ENCODE results near the gene CNTN5.
"Not testable (repeated sequence)": the region's sequence is repeated elsewhere in the genome, so short reads cannot be mapped to it uniquely, and the experiment has no call there.

CNTN5 gene

DNA sequence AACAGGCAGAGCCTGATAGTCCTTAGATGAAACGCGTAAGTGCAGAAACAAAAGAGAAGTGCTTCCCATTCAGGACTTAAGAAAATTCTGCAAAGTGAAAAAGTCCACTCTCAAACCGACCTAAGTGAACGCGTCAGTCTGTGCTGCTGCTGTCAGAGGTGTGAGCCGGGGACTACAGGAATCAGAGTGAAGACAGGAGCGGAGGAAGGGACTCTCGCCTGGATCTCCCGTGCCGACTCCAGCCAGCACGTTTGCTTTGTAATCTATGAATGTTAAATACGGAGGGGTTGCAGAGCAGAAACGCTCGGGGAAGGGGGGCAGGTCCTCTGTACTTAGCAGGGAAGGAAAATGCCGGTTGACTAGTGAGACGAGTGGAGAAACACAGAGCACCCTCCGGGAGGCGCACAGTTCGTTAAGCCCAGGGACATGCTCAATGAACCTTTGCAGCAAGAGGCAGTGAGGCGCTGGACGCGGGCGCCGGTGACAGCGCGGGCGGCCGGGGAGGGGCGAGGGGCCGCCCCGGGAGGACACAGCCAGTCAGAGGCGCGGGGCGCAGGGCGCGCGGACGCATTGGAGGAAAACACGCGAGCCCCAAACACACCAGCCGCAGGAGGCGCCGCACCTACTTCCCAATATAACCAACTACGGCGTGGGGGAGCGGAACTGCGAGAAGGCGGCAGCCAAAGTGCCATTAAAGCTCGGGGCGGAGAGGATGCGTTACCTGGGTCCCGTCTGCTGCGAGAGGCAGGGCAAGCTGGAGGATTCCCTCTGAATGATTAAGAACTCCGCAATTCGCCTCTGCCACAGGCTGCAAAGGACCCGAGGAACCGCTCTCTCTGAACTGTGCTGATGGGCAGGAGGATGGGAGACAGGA is at the start of gene CNTN5:
CNTN5 (plus strand) TSS at position 598 of the 874 bp plus-strand sequence.
- DNase-seq (ENCODE audit: low read depth in 2 of 2), result no peak

GRCh38 chr11:98979205-98979604 is 41.5 kb upstream of the CNTN5 start:
- no peak for DNase-seq (ENCODE audit: low read depth in 2 of 2)

DNA sequence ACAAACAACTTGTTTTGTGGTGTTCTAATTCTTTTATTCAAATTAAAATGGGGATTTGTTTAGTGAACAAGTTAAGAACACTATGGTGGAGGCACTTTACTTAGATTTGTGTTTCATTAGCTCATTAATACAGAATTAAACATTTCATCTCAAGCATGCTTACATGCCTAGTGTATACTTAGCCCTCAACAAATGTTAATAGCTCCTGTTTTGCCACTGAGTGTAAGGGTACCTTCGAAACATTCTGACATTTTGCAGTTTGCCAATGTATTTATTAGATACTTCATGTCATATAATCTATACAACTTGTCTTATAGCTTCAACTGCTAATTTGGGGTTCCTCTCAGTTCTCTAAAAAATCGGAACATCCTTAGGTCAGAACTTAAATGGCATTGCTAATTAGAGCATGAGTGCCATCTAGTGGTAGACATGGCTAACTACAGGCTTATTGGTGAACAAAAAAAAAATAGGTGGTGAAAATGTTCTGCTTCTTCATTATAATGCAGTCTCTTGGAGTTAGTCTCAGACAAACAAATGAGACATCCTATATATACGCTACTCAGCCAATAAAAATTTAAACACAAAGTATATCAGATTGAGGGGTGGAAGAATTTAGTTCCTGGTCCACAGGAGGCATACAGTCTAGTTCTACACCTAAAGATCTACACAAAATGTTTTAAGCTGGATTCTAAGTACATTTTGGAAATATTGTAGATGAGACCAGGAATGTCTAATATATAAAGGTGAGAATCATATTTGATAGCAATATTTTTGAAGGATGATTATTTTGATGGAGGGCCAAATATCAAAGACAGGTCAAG is 4.9 kb upstream of the CNTN5 start:
- DNase-seq (ENCODE audit: low read depth in 2 of 2), result no peak

GRCh38 chr11:99019696-99020095 is 1.1 kb upstream of the CNTN5 start:
- no peak for DNase-seq (ENCODE audit: low read depth in 2 of 2)

DNA sequence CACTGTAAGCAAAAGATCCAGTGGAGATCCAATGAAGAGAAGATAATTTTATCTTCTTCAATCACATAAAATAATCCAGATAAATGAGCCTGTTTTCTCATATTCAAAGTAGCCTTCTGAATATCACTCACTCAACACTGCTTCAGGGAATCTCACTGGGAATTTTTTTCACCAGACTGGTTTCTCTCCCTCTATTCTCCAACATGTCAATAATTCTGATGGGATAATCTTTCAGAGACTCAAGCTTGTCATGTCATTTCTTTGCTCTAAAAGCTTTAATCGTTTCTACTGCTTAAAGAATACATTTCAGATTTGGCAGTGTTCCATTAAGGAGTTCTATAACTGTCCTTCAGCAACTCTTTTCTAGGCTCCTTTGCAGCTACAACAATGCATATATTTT is 16.3 kb downstream of the CNTN5 start:
- no peak for DNase-seq (ENCODE audit: low read depth in 2 of 2)

DNA sequence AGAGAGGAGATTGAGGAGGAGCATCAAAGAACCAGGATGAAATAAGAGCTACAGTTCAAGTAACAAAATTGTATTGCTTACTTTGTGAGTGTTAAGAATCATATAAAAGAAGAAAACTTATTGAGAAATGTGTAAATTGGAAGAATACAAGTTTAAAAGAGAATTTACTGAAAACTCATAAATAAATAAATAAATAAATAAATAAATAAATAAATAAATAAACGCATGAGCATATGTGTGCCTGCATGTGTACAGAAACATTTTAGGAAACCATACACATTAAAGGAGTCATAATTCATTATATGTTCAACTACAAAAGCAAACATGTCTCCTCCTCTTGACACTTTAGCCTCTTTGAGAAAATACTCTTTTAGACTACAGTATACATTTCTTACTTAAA is 42.6 kb downstream of the CNTN5 start:
- DNase-seq (ENCODE audit: low read depth in 2 of 2), result no peak

GRCh38 chr11:99065121-99065520 is 44.4 kb downstream of the CNTN5 start:
- DNase-seq (ENCODE audit: low read depth in 2 of 2), result no peak

DNA sequence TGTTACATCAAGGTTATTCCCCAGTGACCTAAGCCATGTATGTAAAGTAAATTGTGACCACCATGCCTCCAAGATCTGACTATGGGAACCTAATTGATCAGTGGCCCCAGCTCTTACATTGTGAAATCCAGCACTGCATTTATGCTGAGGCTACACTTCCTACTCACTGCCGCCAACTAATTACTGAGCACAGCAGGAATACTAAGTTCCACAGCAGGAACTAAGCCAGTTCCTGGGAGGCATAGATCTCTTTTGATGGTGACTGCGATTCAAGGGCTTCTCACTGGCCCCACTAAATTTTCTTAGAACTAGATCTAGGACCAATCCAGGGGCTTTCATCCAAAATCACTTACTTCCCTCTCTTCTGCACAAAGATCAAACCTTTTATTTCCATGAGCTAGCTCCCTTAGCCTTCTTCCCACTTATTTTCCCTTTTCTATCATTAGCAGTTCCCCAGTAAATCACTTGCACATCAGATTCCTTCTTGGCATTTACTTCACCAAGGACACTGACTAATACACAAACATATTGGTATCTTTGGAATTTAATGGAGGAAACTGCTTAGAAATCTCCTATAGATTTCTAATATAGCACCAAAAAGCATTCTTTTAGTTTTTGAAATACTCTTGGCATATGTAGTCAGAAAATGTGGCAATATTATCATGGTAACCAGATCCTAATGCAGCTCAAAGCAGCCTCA is 46.0 kb downstream of the CNTN5 start:
- DNase-seq (ENCODE audit: low read depth in 2 of 2), result no peak

- DNase-seq (ENCODE audit: low read depth in 2 of 2), result no peak
Measured at GRCh38 chr11:99068832-99069231, 48.1 kb downstream of the CNTN5 start.

DNA sequence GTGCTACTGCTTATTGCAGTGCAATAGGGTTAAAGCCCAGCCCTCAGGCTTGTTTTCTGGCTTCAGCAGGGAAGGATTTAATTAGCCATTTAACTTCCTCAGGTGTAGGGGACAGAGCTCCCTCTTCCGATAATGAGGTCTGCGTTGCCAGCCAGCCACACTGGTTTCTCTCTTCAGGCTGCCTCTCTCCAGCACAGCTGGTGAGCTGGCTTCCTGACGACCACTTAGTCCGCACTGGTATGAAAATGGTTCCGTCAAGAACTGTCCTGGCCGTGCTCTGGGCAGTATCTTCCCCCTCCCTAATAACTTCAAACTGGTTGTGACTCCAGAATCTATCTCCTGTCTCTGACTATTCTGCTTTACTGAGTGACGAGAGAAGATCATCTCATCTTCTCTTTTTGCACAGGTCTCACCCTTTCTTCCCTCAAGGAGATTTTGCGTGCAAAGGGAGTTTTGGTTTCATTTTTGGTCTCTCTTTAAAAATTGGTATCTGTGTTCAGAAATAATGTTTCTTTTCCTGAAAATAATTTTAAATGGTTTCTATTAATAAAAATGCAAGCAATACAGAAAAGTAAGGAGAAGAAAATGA is 49.2 kb downstream of the CNTN5 start:
- no peak for DNase-seq (ENCODE audit: low read depth in 2 of 2)

GRCh38 chr11:99079576-99079975 is 58.8 kb downstream of the CNTN5 start:
- no peak for DNase-seq (ENCODE audit: low read depth in 2 of 2)

- DNase-seq (ENCODE audit: low read depth in 2 of 2), result no peak
Measured at GRCh38 chr11:99080154-99080553, 59.4 kb downstream of the CNTN5 start.

DNA sequence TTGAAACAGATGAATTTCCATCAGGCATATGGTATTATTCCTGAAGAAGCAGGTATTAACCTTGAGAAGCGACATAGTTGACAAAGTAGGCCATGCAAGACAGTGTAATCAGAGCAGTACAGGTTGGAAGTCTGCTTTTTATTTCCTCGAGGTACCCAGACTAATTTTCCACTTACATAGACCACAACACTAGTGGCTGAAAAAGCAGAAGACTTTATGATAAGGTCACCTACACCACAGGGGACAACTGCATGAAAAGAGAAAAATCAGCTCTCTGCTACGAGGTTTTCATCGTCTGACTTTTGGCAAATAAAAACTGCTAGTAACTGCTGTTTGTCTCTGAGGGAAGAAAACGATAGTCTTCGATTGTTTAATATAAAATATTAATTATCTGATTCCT is 77.5 kb downstream of the CNTN5 start:
- no peak for DNase-seq (ENCODE audit: low read depth in 2 of 2)

GRCh38 chr11:99098751-99099150 is 78.0 kb downstream of the CNTN5 start:
- DNase-seq (ENCODE audit: low read depth in 2 of 2), result no peak

GRCh38 chr11:99117603-99118002 is 96.9 kb downstream of the CNTN5 start:
- no peak for DNase-seq (ENCODE audit: low read depth in 2 of 2)

GRCh38 chr11:99133862-99134261 is 113.1 kb downstream of the CNTN5 start:
- DNase-seq (ENCODE audit: low read depth in 2 of 2), result not testable (repeated sequence)

GRCh38 chr11:99135508-99135907 is 114.8 kb downstream of the CNTN5 start:
- no peak for DNase-seq (ENCODE audit: low read depth in 2 of 2)

- DNase-seq (ENCODE audit: low read depth in 2 of 2), result no peak
Measured at GRCh38 chr11:99142237-99142636, 121.5 kb downstream of the CNTN5 start.

- no peak for DNase-seq (ENCODE audit: low read depth in 2 of 2)
Measured at GRCh38 chr11:99148352-99148751, 127.6 kb downstream of the CNTN5 start.

GRCh38 chr11:99154277-99154676 is 133.5 kb downstream of the CNTN5 start:
- no peak for DNase-seq (ENCODE audit: low read depth in 2 of 2)

DNA sequence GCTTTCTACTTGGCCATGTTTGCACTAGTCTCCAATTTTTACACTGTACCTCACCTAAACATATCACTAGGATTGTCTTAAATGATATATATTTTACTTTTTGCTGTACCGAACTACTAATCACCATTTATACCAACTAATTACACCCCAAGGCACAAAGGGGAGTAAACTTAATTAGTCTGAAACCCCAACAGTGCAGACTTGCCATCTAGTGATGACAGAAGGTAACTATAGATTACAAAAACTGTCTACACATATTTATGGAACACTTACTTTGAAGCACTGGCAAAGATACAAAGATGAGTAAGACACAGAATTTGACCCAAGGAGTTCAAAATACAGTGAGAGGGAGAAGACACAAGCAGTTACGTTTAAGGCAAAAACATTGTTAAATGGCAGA is 139.7 kb downstream of the CNTN5 start:
- no peak for DNase-seq (ENCODE audit: low read depth in 2 of 2)

DNA sequence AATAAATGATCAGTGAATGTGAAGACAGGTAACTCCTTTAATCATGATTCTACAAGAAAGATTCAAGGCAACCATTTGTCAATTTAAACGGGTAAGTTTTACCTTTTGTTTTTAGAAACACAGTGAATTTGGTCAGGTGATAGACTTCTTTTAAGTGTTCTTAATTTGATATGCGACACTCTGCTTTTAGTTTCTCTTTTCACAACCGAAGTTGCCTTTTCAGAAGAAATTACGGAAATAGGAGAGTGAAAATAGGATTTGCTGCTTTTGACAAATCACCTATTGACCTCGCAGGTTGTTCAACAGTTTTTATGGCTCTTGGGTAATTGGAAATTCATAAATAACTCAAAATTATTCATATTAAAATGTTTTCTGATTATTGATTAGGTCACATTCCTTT is 142.1 kb downstream of the CNTN5 start:
- no peak for DNase-seq (ENCODE audit: low read depth in 2 of 2)
